Measurements from ENCODE around the gene B3GALT5. TPM values are rescaled to one million over a fixed set of nuclear protein-coding genes. Genes with fewer than 3 reads are reported as not detected.

The B3GALT5 gene
- total RNA-seq, 1 experiment from 2014 or later, result not detected

GRCh38 chr21:39690454-39690853 lies 77.7 kb downstream of the B3GALT5 start:
- Mint-ChIP-seq H3K27ac (ENCODE audit: low read depth, unreplicated experiment) (no peak overlapping the region), H3K36me3 (ENCODE audit: insufficient read depth, unreplicated experiment) (peaks cover 6% of the 10 kb centered on the region), H3K9me3 (ENCODE audit: unreplicated experiment) (peaks cover 20% of the 10 kb centered on the region), H3K4me1 (ENCODE audit: insufficient read depth, unreplicated experiment) (peaks cover 6% of the 10 kb centered on the region), H3K4me3 (ENCODE audit: unreplicated experiment) (no peak overlapping the region), H3K27me3 (ENCODE audit: insufficient read depth, unreplicated experiment) (no peaks in the 10 kb centered on the region)
- intact Hi-C loops (cut with micrococcal nuclease), result no loop called here
- TF ChIP-seq CTCF (IDR thresholded peaks at IDR 0.05; ENCODE audit: unreplicated experiment), result no peak
- DNase-seq (ENCODE audit: unreplicated experiment), result no peak
- CTCF ChIA-PET, result no interaction called here
- POLR2A ChIA-PET, result no interaction called here
- BruUV-seq (replicated peaks), result no TSS peak

GRCh38 chr21:39694750-39695149 lies 82.0 kb downstream of the B3GALT5 start:
- Mint-ChIP-seq H3K27ac (ENCODE audit: low read depth, unreplicated experiment) (no peak overlapping the region), H3K4me3 (ENCODE audit: unreplicated experiment) (no peak overlapping the region), H3K4me1 (ENCODE audit: insufficient read depth, unreplicated experiment) (peaks cover 6% of the 10 kb centered on the region), H3K9me3 (ENCODE audit: unreplicated experiment) (peaks cover 13% of the 10 kb centered on the region), H3K27me3 (ENCODE audit: insufficient read depth, unreplicated experiment) (no peaks in the 10 kb centered on the region), H3K36me3 (ENCODE audit: insufficient read depth, unreplicated experiment) (no peaks in the 10 kb centered on the region)
- no peak for DNase-seq (ENCODE audit: unreplicated experiment)
- no TSS peak for BruUV-seq (replicated peaks)
- no peak for TF ChIP-seq CTCF (IDR thresholded peaks at IDR 0.05; ENCODE audit: unreplicated experiment)
- intact Hi-C loops (cut with micrococcal nuclease), result no loop called here
- CTCF ChIA-PET, result interaction anchor here (0.6 to 1.6 kb wide), 5 partner anchors 12 to 1159 kb away, joined by 3 to 6 read pairs (median 4); no protein-coding TSS in a partner anchor
- POLR2A ChIA-PET, result no interaction called here

- no peak overlapping the region for H3K4me3 Mint-ChIP-seq (ENCODE audit: unreplicated experiment)
- no TSS peak for BruUV-seq (replicated peaks)
- CTCF ChIA-PET, result interaction anchor here (1.4 kb wide), 1 partner anchor 10 kb away, joined by 6 read pairs; no protein-coding TSS in a partner anchor
- H3K4me1 Mint-ChIP-seq (ENCODE audit: insufficient read depth, unreplicated experiment), result peaks cover 6% of the 10 kb centered on the region
- H3K9me3 Mint-ChIP-seq (ENCODE audit: unreplicated experiment), result peaks cover 13% of the 10 kb centered on the region
- H3K27me3 Mint-ChIP-seq (ENCODE audit: insufficient read depth, unreplicated experiment), result no peaks in the 10 kb centered on the region
- DNase-seq (ENCODE audit: unreplicated experiment), result no peak
- H3K36me3 Mint-ChIP-seq (ENCODE audit: insufficient read depth, unreplicated experiment), result no peaks in the 10 kb centered on the region
- intact Hi-C loops (cut with micrococcal nuclease), result no loop called here
- TF ChIP-seq CTCF (IDR thresholded peaks at IDR 0.05; ENCODE audit: unreplicated experiment), result no peak
- POLR2A ChIA-PET, result no interaction called here
- H3K27ac Mint-ChIP-seq (ENCODE audit: low read depth, unreplicated experiment), result no peak overlapping the region
Measured at GRCh38 chr21:39696196-39696595, 83.5 kb downstream of the B3GALT5 start.

GRCh38 chr21:39696618-39697017 lies 83.9 kb downstream of the B3GALT5 start:
- BruUV-seq (replicated peaks), result no TSS peak
- peaks cover 13% of the 10 kb centered on the region for H3K9me3 Mint-ChIP-seq (ENCODE audit: unreplicated experiment)
- no peak for TF ChIP-seq CTCF (IDR thresholded peaks at IDR 0.05; ENCODE audit: unreplicated experiment)
- ChIA-PET POLR2A (no interaction called here), CTCF (no interaction called here)
- no peaks in the 10 kb centered on the region for H3K27me3 Mint-ChIP-seq (ENCODE audit: insufficient read depth, unreplicated experiment)
- H3K27ac Mint-ChIP-seq (ENCODE audit: low read depth, unreplicated experiment), result no peak overlapping the region
- intact Hi-C loops (cut with micrococcal nuclease), result no loop called here
- H3K4me1 Mint-ChIP-seq (ENCODE audit: insufficient read depth, unreplicated experiment), result peaks cover 6% of the 10 kb centered on the region
- H3K4me3 Mint-ChIP-seq (ENCODE audit: unreplicated experiment), result no peak overlapping the region
- DNase-seq (ENCODE audit: unreplicated experiment), result no peak
- no peaks in the 10 kb centered on the region for H3K36me3 Mint-ChIP-seq (ENCODE audit: insufficient read depth, unreplicated experiment)
